GM13977 (cell line): Measurements from ENCODE around the gene GNAI2.
"Not testable (repeated sequence)": the region's sequence is repeated elsewhere in the genome, so short reads cannot be mapped to it uniquely, and the experiment has no call there.

Experiments used
- DNase-seq: peaks from one replicate; pipeline ENCODE4 v3.0.0; 2012; ENCODE audit warnings: low spot score
- in situ Hi-C: fragments of 300-500 bp; cut with MboI; formaldehyde crosslinking; loops from one replicate; pipeline ENCODE4 v1.12.0; 2022; ENCODE audit warnings: low sequenced_read_pairs, low pct_unique_long_range_greater_than_20kb, mixed read lengths, inconsistent platforms; ENCODE audit not compliant: unreplicated experiment
- TF ChIP-seq, protein P1 (sequence below): IDR thresholded peaks from 2 replicates; pipeline ENCODE4 v1.5.1; 2012; ENCODE audit warnings: mild to moderate bottlenecking, control low read depth; ENCODE audit not compliant: insufficient read depth; ENCODE audit errors: extremely low read depth, missing control alignments

GNAI2 gene

DNA sequence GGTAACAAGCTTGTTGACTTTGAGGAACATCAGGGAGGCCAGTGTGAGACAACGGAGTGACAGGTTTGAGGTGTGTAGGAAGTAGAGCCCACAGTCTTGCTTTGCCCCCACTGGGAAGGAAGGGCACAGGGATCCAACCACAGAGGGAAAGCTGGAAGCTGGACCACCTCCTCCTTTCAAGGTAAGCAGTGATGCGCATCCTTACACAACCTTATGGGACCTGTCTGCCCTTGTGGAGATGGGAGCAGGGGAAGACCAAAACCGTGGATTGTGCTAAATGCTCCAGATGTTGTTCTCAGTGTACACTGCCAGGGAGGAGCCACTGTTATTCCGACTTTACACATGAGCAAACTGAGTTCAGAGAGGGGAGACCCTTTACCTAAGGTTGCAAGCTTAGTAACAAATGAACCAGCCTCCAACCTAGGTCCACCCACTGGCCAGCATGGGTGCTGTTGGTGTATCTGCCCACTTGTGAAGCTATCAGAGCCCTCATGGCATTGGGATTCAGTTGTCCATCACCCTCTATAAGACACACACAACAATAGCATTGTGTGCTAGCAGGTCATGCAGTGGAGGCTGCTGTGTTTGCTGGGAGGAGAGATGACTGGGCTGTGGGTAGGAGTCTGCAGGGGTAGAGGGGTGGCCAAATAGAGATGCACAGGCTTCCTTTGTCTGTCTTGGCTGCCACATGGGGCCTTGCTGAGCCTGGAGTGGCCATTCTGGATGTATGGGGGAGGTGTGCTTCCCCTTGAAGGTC, 42.3 kb downstream of the GNAI2 start:
- in situ Hi-C loops = loop anchor here (10.0 kb wide), 1 partner anchor 54 kb away; no protein-coding TSS in a partner anchor
- TF ChIP-seq, protein P1, sequence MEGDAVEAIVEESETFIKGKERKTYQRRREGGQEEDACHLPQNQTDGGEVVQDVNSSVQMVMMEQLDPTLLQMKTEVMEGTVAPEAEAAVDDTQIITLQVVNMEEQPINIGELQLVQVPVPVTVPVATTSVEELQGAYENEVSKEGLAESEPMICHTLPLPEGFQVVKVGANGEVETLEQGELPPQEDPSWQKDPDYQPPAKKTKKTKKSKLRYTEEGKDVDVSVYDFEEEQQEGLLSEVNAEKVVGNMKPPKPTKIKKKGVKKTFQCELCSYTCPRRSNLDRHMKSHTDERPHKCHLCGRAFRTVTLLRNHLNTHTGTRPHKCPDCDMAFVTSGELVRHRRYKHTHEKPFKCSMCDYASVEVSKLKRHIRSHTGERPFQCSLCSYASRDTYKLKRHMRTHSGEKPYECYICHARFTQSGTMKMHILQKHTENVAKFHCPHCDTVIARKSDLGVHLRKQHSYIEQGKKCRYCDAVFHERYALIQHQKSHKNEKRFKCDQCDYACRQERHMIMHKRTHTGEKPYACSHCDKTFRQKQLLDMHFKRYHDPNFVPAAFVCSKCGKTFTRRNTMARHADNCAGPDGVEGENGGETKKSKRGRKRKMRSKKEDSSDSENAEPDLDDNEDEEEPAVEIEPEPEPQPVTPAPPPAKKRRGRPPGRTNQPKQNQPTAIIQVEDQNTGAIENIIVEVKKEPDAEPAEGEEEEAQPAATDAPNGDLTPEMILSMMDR = no peak
- no peak for DNase-seq

DNA sequence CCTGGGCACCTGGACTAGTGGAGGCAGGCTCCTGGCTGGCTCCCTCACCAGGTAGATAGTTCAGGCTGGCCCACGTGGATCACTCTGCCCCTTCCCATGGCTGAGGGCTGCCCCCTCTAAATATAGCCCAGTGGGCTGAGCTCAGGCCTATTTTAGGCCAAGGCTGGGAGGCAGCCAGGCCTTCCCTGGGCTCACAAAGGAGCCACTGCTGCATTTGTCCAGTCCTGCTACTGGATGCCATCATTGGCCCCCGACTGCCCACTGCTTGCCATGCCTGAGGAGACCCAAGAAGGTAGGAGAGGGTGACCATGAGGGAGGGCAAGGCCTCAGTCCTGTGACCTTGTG, 42.8 kb downstream of the GNAI2 start, which contains the start of gene LSMEM2:
TSS of gene LSMEM2 (plus strand) at position 208 of the 345 bp plus-strand sequence. CDS start at position 235, 27 bp downstream.
- in situ Hi-C loops = loop anchor here (10.0 kb wide), 1 partner anchor 54 kb away; no protein-coding TSS in a partner anchor
- no peak for DNase-seq
- TF ChIP-seq, protein P1 = no peak

DNA sequence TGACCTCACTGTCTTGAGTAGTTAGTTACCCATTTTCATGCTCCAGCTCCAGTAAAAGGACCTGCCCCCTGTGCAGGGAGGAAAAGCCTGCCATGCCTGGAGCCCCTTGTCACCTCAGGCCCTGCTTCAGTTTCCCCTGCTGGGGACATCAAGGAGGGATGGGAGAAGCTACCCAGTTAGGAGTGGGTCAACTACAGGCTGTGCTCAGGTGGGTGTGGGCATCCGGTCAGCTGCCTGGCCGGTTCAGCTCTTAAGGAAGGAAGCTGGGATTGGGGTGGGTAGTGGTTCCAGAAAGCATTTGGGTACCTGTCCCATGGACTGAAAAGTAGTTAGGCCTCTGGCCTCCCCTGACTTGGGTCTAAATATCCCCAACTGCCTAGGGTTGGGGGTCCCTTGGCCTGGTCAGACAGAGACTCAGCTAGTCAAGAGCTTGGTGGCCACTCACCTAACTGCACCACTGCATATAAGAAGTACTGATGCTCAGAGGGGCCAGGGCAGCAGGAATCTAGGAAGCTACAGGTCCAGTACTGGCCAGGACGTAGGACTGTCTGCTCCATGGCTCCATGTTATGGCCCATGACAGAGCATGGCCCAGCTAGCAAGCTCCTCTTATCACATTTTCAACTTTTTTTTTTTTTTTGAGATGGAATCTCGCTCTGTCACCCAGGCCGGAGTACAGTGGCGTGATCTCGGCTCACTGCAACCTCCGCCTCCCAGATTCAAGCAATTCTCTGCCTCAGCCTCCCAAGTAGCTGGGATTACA, 43.4 kb downstream of the GNAI2 start:
- TF ChIP-seq, protein P1 = no peak
- no peak for DNase-seq
- in situ Hi-C loops = loop anchor here (10.0 kb wide), 1 partner anchor 55 kb away; no protein-coding TSS in a partner anchor

DNA sequence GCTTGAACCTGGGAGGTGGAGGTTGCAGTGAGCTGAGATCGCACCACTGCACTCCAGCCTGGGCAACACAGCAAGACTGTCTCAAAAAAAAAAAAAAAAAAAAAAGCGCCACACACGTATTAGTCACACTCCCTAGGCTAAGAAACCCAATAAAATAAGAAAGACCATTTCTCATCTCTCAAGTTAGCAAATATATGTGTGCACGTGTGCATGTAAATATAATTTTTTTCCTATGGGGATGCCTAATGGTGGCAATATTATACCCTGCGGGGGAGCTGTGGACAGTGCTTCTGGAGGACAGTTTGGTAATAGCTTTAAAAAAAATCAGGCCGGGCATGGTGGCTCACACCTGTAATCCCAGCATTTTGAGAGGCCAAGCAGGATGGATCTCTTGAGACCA, 48.1 kb downstream of the GNAI2 start:
- DNase-seq, in situ Hi-C loops: not testable (repeated sequence)

DNA sequence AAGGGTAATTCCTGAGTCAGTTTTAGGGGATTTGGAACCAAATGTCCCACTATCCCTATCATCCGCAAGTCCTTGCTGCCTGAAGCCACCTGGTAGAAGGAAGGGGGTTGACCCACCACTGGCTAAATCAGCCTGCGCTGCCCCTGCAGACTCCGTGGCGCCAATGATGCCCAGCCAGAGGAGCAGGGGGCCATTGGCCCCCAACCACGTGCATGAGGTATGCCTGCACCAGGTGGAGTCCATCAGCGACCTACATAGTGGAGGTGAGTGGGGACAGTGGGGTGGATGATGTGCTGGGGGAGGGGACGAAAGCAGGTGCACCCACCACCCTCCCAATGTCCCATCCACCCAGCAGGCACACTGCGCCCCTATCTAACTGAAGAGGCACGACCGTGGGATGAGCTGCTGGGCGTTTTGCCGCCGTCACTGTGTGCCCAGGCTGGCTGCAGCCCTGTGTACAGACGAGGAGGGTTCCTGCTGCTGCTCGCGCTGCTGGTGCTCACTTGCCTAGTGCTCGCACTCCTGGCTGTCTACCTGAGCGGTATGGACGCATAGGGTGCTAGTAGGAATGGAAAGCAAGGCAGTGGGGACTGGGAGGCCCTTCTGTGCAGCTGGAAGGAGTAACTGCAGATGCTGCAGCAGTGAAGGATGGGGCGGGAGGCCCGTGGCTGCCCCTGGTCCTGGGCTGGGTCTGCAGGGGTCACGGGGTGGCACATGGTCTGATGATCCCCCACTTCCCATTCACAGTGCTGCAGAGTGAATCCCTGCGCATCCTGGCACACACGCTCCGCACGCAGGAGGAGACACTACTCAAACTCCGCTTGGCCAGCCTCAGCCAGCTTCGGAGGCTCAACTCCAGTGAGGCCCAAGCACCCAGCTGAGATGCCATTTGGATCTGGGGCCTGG, 50.6 kb downstream of the GNAI2 start:
- TF ChIP-seq, protein P1 = no peak
- in situ Hi-C loops = no loop called here
- DNase-seq = no peak

DNA sequence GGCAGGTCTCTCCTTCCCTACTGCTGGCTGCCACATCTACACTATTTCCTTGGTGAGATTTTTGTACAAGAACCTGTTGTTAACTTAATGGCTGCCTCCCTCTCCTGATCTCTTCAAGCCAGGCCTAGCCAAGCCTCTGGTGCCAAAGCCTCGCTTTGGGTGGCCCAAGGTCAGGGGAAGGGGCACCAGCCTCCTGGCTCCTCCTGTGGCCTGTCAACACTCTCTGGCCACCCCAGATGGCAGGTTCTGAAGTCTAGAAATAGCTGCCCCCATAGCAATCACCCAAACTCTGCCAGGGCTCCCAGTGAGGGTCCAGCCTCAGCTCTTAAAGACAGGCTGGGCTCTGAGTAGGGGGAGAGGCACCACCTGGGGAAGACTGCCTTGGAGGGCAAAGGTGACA, 51.3 kb downstream of the GNAI2 start:
- DNase-seq = no peak
- in situ Hi-C loops = no loop called here
- TF ChIP-seq, protein P1 = no peak
